ENCODE results near the gene PLEKHG4B. TPM values are rescaled to one million over a fixed set of nuclear protein-coding genes. Genes with fewer than 3 reads are reported as not detected.

The PLEKHG4B gene
- polyA plus RNA-seq, 1 donor from 2014 or later, result 0.78 TPM

DNA sequence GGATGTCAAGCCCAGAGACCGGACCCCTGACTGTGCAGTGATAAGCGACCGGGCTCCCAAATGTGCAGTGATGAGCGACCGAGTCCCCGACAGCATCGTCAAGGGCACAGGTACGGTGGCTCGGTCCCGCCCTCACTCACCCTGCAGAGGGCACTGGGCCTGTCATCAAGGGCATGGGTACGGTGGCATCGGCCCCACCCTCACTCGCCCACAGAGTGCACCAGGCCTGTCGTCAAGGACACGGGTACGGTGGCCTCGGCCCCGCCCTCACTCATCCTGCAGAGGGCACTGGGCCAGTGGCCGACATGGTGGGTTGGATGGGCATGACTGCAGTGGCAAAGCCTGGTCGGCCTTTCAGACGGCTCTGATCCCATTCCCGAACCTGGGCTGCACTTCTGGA is 89.6 kb downstream of the PLEKHG4B start:
- H3K27ac ChIP-seq (ENCODE audit: low read length), result no peak overlapping the region
- no peaks in the 10 kb centered on the region for H3K36me3 ChIP-seq (ENCODE audit: insufficient read depth, low read length)
- no peaks in the 10 kb centered on the region for H3F3A ChIP-seq (ENCODE audit: insufficient read depth, low read length, poor library complexity, severe bottlenecking)
- no peaks in the 10 kb centered on the region for H4K20me1 ChIP-seq (ENCODE audit: insufficient read depth)
- H3K9ac ChIP-seq (ENCODE audit: low read length), result no peak overlapping the region
- no peak overlapping the region for H3K4me2 ChIP-seq (ENCODE audit: low read length)
- no peaks in the 10 kb centered on the region for H3K27me3 ChIP-seq (ENCODE audit: insufficient read depth, low read depth, low read length)
- H3K4me3 ChIP-seq (ENCODE audit: low read length), result no peak overlapping the region
- no peaks in the 10 kb centered on the region for H3K79me2 ChIP-seq (replicated peaks; ENCODE audit: insufficient read depth, low read length)
- no peak overlapping the region for H2AFZ ChIP-seq (ENCODE audit: low read depth, low read length)
- no peak for TF ChIP-seq REST (IDR thresholded peaks at IDR 0.05; ENCODE audit: borderline replicate concordance)
- no peak for TF ChIP-seq EP300 (conservative IDR thresholded peaks at IDR 0.05; ENCODE audit: poor library complexity, severe bottlenecking)
- no peak for TF ChIP-seq SMC3 (conservative IDR thresholded peaks at IDR 0.05; ENCODE audit: poor library complexity)
- no peak for TF ChIP-seq TAF1 (IDR thresholded peaks at IDR 0.05; ENCODE audit: low read depth)
- TF ChIP-seq MXI1 (conservative IDR thresholded peaks at IDR 0.05; ENCODE audit: poor library complexity, severe bottlenecking), result no peak
- no peak for TF ChIP-seq EZH2 (IDR thresholded peaks at IDR 0.05; ENCODE audit: borderline replicate concordance, insufficient read depth, low read length, poor library complexity, severe bottlenecking)
- TF ChIP-seq, protein P1, sequence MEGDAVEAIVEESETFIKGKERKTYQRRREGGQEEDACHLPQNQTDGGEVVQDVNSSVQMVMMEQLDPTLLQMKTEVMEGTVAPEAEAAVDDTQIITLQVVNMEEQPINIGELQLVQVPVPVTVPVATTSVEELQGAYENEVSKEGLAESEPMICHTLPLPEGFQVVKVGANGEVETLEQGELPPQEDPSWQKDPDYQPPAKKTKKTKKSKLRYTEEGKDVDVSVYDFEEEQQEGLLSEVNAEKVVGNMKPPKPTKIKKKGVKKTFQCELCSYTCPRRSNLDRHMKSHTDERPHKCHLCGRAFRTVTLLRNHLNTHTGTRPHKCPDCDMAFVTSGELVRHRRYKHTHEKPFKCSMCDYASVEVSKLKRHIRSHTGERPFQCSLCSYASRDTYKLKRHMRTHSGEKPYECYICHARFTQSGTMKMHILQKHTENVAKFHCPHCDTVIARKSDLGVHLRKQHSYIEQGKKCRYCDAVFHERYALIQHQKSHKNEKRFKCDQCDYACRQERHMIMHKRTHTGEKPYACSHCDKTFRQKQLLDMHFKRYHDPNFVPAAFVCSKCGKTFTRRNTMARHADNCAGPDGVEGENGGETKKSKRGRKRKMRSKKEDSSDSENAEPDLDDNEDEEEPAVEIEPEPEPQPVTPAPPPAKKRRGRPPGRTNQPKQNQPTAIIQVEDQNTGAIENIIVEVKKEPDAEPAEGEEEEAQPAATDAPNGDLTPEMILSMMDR (IDR thresholded peaks at IDR 0.05; ENCODE audit: poor library complexity, severe bottlenecking), result no peak
- no peak for TF ChIP-seq POLR2AphosphoS5 (IDR thresholded peaks at IDR 0.05)
- no peak for TF ChIP-seq RAD21 (conservative IDR thresholded peaks at IDR 0.05)
- H3K9me3 ChIP-seq (ENCODE audit: low read length), result no peaks in the 10 kb centered on the region
- H3K9me2 ChIP-seq (ENCODE audit: insufficient read depth, low read length), result no peaks in the 10 kb centered on the region

GRCh38 chr5:182126-182525 is 90.2 kb downstream of the PLEKHG4B start:
- no peak overlapping the region for H3K4me3 ChIP-seq (ENCODE audit: low read length)
- no peaks in the 10 kb centered on the region for H4K20me1 ChIP-seq (ENCODE audit: insufficient read depth)
- H3K4me2 ChIP-seq (ENCODE audit: low read length), result no peak overlapping the region
- no peaks in the 10 kb centered on the region for H3K9me3 ChIP-seq (ENCODE audit: low read length)
- no peak overlapping the region for H3K9ac ChIP-seq (ENCODE audit: low read length)
- H3K9me2 ChIP-seq (ENCODE audit: insufficient read depth, low read length), result no peaks in the 10 kb centered on the region
- H3K79me2 ChIP-seq (replicated peaks; ENCODE audit: insufficient read depth, low read length), result no peaks in the 10 kb centered on the region
- H3K27ac ChIP-seq (ENCODE audit: low read length), result no peak overlapping the region
- no peaks in the 10 kb centered on the region for H3K27me3 ChIP-seq (ENCODE audit: insufficient read depth, low read depth, low read length)
- H2AFZ ChIP-seq (ENCODE audit: low read depth, low read length), result no peak overlapping the region
- H3F3A ChIP-seq (ENCODE audit: insufficient read depth, low read length, poor library complexity, severe bottlenecking), result no peaks in the 10 kb centered on the region
- no peak for TF ChIP-seq MXI1 (conservative IDR thresholded peaks at IDR 0.05; ENCODE audit: poor library complexity, severe bottlenecking)
- no peak for TF ChIP-seq EZH2 (IDR thresholded peaks at IDR 0.05; ENCODE audit: borderline replicate concordance, insufficient read depth, low read length, poor library complexity, severe bottlenecking)
- TF ChIP-seq, protein P1 (IDR thresholded peaks at IDR 0.05; ENCODE audit: poor library complexity, severe bottlenecking), result no peak
- no peak for TF ChIP-seq TAF1 (IDR thresholded peaks at IDR 0.05; ENCODE audit: low read depth)
- TF ChIP-seq SMC3 (conservative IDR thresholded peaks at IDR 0.05; ENCODE audit: poor library complexity), result no peak
- no peak for TF ChIP-seq REST (IDR thresholded peaks at IDR 0.05; ENCODE audit: borderline replicate concordance)
- TF ChIP-seq EP300 (conservative IDR thresholded peaks at IDR 0.05; ENCODE audit: poor library complexity, severe bottlenecking), result no peak
- TF ChIP-seq RAD21 (conservative IDR thresholded peaks at IDR 0.05), result no peak
- no peak for TF ChIP-seq POLR2AphosphoS5 (IDR thresholded peaks at IDR 0.05)
- no peaks in the 10 kb centered on the region for H3K36me3 ChIP-seq (ENCODE audit: insufficient read depth, low read length)
